ENCODE measurements around the gene SLC22A31.
A peak's percentile ranks its signal among the peaks of the same experiment; 100 is the strongest.

The SLC22A31 gene

DNA sequence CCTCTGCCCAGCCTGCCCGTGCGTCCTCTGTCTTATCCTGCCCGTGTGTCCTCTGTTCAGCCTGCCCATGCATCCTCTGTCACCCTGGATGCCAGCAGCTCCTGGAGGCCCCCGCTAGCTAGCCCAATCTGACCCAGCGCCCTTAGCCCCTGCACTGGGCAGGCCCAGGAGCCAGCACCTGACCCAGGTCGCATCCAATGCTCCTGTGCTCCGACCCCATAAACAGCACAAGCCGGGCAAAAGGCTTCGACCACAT is 15.7 kb downstream of the SLC22A31 start:
- no peaks in the 10 kb centered on the region for H3K9me3 Mint-ChIP-seq

DNA sequence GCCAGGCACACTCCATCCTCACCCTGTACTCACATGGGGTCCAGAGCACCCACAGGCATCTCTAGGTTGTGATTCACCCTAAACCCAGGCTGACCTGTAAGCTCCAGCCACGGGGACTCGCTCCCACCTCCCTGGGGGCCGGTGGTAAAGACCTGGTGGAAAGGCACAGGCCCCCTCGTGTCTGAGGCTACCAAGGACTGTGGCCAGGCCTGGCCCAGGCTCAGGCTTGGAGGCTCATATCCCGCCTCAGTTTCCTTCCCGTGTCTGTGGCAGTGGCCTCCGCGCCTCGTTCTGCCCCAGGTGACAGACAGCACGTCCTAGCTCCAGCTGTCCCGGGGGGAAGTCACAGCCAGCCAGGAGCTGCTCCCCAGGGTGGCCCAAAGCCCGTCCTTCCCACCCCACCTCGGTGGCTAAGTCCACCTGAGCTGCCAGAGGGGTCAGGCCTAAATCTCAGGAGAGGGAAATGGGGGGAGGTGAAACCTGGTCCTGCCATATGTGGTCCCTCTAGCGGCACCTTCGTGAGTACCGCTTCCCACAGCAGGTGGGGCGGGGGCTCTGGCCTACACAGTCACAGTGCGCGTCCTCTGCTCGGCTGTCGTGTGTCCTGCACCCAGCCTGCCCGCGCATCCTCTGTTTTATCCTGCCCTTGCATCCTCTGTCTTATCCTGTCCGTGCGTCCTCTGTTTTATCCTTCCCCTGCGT is 16.2 kb downstream of the SLC22A31 start:
- H3K27me3 Mint-ChIP-seq: peaks cover 28% of the 10 kb centered on the region
- no peak for DNase-seq
- no peak overlapping the region for H3K4me3 Mint-ChIP-seq
- H3K27ac Mint-ChIP-seq: peak overlapping the region; percentile 60
- H3K36me3 Mint-ChIP-seq: no peaks in the 10 kb centered on the region
- CTCF ChIA-PET: no interaction called here
- peaks cover 12% of the 10 kb centered on the region for H3K4me1 Mint-ChIP-seq
- H3K9me3 Mint-ChIP-seq: no peaks in the 10 kb centered on the region

More for the DNA sequence above, 15.7 kb downstream of the SLC22A31 start:
- Mint-ChIP-seq H3K27me3 (peaks cover 28% of the 10 kb centered on the region), H3K4me3 (no peak overlapping the region), H3K36me3 (no peaks in the 10 kb centered on the region), H3K4me1 (peaks cover 12% of the 10 kb centered on the region), H3K27ac (no peak overlapping the region)
- no peak for DNase-seq
- CTCF ChIA-PET: no interaction called here

DNA sequence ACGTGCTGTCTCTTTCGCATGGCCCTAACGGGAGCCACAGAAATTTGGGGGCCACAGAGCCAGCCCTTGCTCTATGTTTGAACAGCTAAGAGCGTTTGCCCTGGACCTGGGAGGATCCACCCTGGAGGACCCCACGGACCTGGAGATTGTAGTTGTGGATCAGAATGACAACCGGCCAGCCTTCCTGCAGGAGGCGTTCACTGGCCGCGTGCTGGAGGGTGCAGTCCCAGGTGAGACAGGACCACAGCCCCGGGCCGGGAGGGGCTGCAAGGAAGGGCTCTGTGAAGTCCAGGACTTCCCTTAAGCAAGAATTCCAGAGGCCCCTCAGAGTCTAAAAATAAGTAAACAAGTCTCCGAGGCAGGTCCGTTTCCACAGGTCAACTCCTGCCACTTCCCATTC is 16.9 kb downstream of the SLC22A31 start:
- no peaks in the 10 kb centered on the region for H3K9me3 Mint-ChIP-seq
- CTCF ChIA-PET: no interaction called here
- H3K36me3 Mint-ChIP-seq: no peaks in the 10 kb centered on the region
- peak overlapping the region; percentile 33 for H3K27ac Mint-ChIP-seq
- peaks cover 12% of the 10 kb centered on the region for H3K4me1 Mint-ChIP-seq
- H3K4me3 Mint-ChIP-seq: no peak overlapping the region
- peaks cover 28% of the 10 kb centered on the region for H3K27me3 Mint-ChIP-seq
- no peak for DNase-seq

DNA sequence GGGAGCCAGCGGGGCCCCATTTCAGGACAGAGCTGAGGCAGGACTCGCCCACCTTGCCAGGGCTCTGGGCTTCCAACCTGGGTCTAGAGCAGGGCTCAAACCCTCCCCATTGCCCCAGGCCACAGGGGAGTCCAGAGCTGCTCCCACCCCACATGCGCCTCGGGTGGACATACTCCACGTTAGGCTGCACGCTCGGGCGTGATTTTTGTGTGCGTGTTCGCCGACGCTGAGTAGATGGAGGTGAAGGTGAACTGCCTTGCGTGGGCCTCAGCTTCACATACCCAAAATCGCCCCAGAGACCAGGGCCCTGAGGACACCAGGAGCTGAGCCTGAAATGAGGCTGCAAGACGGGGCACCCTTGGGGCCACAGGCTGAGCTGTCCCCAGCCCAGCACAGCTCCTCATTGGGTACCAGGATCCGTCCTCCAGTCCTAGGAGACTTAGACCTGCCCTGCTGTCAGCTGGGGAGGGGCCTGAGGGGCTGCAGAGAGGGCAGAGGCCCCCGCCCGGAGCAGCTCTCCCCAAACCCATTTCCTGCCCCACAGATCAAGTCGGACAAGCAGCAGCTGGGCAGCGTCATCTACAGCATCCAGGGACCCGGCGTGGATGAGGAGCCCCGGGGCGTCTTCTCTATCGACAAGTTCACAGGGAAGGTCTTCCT is 20.6 kb downstream of the SLC22A31 start:
- Mint-ChIP-seq H3K36me3 (no peaks in the 10 kb centered on the region), H3K27ac (no peak overlapping the region), H3K4me3 (no peak overlapping the region), H3K9me3 (no peaks in the 10 kb centered on the region), H3K27me3 (peaks cover 16% of the 10 kb centered on the region), H3K4me1 (peaks cover 12% of the 10 kb centered on the region)
- CTCF ChIA-PET: no interaction called here
- no peak for DNase-seq

DNA sequence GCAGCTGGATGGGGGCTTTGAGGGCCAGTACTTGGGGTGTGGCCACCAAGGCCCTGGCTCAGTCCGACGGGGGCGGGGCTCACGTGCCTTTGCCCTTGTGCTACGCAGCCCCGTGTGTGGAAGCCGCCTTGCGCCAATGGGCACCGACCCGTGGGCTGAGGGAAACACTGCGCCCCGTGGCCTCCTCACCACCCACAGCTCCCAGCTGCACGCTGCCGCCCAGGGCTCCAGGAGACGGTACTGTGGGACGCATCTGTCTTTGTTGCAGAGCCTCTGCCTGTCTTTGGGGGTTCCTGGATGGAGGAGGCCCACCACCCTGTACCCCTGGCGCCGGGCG is 21.2 kb downstream of the SLC22A31 start:
- Mint-ChIP-seq H3K27me3 (peaks cover 14% of the 10 kb centered on the region), H3K36me3 (no peaks in the 10 kb centered on the region), H3K27ac (no peak overlapping the region), H3K9me3 (no peaks in the 10 kb centered on the region), H3K4me1 (peaks cover 12% of the 10 kb centered on the region), H3K4me3 (no peak overlapping the region)
- CTCF ChIA-PET: no interaction called here
- DNase-seq: no peak

DNA sequence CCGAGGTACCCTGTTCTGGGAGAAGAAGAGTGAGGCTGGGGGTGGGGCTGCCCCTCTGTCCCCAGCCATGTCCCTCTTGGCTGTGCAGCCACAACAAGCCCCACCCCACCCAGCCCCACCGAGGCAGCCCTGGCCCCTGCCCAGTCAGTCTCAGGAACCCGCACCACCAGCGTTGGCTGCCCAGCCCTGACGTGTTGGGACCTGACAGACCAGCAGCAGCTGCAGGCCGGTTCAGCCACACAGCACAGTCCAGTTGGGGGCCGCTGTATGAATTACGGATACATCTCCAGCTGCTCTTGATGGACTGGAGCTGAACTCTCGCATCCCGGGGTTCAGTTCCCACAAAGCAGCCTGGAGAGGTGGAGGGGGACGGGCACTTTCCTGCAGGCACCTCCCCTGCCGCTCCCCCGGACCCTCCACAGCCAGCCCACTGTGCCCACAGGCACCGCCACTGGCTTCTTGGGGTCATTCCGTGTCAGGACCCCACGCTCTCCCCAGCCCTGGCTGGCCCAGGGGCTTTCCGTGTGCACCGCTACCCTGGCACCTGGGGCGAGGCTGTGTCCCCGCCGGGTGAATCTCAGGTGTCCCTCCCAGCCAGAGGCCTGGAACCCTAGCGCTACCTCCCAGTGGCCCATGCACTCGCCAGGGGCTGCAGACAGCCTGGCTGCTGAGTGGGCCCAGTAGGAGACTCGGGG is 21.7 kb downstream of the SLC22A31 start:
- Mint-ChIP-seq H3K36me3 (no peaks in the 10 kb centered on the region), H3K4me3 (no peak overlapping the region), H3K9me3 (no peaks in the 10 kb centered on the region), H3K27ac (no peak overlapping the region), H3K4me1 (peaks cover 12% of the 10 kb centered on the region), H3K27me3 (peaks cover 15% of the 10 kb centered on the region)
- no peak for DNase-seq
- CTCF ChIA-PET: no interaction called here

DNA sequence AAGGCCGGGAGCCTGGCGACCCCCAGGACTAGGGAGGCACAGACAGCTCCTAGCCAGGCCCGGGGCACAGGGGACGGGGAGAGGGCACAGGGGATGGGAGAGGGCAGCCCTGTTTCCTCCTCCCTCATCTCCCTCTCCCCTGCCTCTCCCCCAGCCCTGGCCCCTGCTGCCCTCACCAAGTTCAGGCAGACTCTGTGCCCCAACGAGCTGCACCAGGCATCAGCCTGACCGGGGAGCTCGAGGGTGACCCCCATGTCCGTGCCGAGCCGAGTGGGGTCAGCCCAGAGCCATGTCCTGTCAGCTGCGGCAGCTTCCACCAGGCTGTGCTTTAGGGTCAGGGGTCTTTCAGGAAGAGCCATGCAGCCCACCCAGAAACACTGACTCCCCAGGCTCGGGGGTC is 22.8 kb downstream of the SLC22A31 start:
- DNase-seq: no peak
- CTCF ChIA-PET: no interaction called here
- no peaks in the 10 kb centered on the region for H3K36me3 Mint-ChIP-seq
- H3K4me3 Mint-ChIP-seq: no peak overlapping the region
- H3K27me3 Mint-ChIP-seq: peaks cover 18% of the 10 kb centered on the region
- H3K4me1 Mint-ChIP-seq: peaks cover 5% of the 10 kb centered on the region
- H3K9me3 Mint-ChIP-seq: no peaks in the 10 kb centered on the region
- H3K27ac Mint-ChIP-seq: no peak overlapping the region

DNA sequence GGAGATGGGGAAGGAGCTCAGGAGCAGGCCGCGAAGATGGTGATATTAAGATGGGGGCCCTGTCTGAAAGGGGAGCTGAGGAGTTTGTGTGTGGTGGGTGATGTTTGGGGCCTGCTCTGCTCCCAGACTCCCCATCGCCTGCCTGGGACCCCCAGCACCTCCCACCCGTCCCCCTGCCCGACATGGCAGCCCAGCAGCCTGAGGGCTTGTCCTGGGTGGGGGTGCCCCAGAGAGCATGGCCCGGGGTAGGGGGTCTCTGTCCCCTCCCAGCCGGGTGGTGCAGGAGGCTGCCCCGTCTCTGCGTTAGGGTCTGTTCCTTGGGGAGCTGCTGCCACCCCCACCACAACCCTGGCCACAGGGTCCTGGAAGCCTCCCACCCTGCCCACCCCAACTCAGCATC is 23.6 kb downstream of the SLC22A31 start:
- H3K36me3 Mint-ChIP-seq: no peaks in the 10 kb centered on the region
- CTCF ChIA-PET: no interaction called here
- H3K4me1 Mint-ChIP-seq: peaks cover 1% of the 10 kb centered on the region
- H3K27ac Mint-ChIP-seq: no peak overlapping the region
- DNase-seq: no peak
- H3K9me3 Mint-ChIP-seq: no peaks in the 10 kb centered on the region
- no peak overlapping the region for H3K4me3 Mint-ChIP-seq
- peaks cover 26% of the 10 kb centered on the region for H3K27me3 Mint-ChIP-seq

DNA sequence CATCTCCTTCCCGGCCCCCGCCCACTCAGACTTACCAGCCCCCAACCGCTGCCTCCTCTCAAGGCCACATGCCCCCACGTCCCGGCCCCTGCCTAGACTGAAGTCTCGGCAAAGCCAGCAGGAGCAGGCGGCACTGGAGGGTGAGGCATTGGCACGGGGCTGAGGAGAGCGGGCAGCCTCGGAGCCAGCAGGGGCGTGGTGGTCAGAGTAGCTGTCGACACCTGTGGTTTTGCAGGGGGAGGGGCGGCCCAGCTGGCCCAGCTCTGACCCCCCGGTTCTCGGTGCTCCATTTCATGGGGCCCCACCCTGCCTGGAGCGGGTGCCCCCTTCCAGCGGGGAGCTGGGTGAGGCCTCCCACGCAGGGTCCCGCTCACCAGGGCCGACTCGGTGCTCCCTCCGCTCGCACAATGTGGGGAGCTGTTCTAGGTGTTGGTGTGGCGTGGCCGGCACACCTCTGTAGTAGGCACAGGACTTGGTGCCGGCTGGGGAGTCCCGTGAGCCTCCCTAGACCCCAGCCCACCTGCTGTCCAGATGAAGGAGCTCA is 24.1 kb downstream of the SLC22A31 start:
- Mint-ChIP-seq H3K27ac (no peak overlapping the region), H3K4me3 (no peak overlapping the region), H3K9me3 (no peaks in the 10 kb centered on the region), H3K27me3 (peaks cover 30% of the 10 kb centered on the region), H3K4me1 (no peaks in the 10 kb centered on the region), H3K36me3 (no peaks in the 10 kb centered on the region)
- DNase-seq: no peak
- CTCF ChIA-PET: no interaction called here

DNA sequence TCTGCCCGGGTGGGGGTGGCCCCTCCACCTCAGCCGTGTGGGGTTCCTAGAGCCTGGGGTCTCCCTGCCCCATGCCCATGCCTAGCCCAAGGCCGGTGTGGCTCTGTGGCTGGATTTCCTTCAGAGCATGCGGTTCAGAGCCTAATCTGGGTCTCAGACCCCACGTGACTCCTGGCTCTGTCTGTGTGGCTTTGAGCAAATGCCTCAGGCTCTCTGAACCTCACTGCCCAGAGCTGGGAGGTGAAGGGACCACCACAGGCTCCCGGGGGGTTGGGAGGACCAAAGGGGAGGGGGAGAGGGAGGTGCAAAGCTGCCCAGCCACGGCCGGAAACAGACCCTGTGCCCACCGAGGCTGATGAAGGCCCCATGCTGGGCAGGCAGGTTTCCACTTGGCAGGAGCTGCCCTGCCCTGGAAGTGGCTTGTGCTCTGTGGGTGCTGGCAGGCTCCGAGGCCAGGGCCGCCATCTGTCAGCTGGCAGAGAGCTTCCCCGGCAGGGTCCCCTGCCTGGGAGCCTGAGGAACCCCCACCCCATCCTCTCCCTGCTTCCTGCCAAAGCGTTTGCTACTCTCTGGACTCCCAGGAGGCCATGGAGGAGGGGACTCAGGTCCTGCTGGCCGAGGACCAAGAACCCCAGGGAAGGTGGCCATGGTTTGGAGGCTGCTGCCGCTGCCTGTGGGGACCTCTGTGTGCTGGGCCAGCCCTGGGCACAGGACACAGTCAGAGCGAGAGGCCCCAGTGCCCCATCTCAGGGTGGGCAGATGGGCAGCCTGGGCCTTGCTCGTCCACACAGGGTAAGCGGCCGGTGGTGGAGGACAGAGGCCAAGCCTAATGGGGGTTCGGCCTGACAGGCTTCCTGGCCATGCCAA is 24.8 kb downstream of the SLC22A31 start:
- Mint-ChIP-seq H3K4me1 (peaks cover 5% of the 10 kb centered on the region), H3K4me3 (no peak overlapping the region), H3K9me3 (no peaks in the 10 kb centered on the region), H3K27me3 (peaks cover 37% of the 10 kb centered on the region), H3K36me3 (no peaks in the 10 kb centered on the region), H3K27ac (no peak overlapping the region)
- CTCF ChIA-PET: no interaction called here
- no peak for DNase-seq

DNA sequence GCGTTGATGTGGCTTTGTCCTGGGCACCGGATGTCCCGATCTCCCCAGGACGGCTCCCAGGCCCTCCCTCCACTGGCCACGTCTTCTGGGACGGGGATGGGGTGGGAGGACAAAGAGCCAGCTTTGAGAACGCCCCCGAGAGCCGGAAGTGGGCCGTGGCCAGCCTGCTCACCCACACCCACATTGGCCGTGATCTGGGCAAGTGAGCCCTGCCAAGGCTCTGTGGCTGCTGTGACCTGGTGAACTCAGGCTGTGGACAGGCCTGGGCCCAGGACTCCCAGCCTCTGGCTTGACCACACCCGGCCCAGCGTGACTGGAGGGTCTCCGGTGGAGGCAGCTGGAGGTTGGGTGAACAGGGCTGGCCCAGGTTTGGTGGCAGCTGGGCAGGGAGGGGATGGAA is 25.5 kb downstream of the SLC22A31 start:
- Mint-ChIP-seq H3K36me3 (no peaks in the 10 kb centered on the region), H3K27ac (no peak overlapping the region), H3K4me1 (peaks cover 8% of the 10 kb centered on the region), H3K27me3 (peaks cover 43% of the 10 kb centered on the region), H3K9me3 (no peaks in the 10 kb centered on the region), H3K4me3 (no peak overlapping the region)
- DNase-seq: no peak
- CTCF ChIA-PET: no interaction called here

DNA sequence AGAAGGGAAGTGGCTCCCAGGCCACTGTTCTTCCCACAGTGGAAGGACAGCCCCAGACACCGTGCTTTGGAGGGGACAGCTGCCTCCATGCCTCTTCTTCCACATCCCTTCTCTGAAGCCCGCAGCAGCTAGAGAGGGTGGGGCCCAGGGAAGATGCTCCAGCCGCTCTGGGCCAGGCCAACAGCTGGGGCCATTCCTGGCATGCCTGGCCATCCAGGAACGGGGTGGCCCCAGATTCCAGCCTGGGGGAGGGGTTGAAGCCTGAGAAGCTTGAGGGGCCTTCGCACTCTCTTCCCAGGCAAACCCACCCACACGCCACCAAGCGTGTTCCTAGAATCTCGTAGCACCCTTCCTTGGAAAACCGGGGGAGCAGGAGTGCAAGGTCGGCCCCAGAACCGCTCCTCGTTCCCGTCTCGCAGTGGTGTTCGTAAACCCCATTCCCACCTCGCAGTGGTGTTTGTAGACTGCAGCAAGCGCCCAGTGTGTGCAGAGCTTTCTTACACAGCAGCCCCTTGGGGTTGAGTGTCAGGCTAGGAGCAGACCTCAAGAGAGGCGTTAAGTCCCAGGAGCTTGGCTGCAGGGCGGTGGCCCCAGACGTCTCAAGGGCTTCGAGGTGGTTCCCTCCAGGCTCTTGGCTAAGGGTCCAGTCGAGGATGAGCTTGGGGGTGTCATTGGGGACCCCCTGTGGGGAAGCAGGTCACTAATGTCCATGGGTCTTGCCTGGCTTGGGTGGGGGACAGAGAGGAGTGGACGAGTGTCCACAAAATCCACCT is 26.1 kb downstream of the SLC22A31 start:
- CTCF ChIA-PET: no interaction called here
- H3K9me3 Mint-ChIP-seq: no peaks in the 10 kb centered on the region
- no peaks in the 10 kb centered on the region for H3K36me3 Mint-ChIP-seq
- H3K27me3 Mint-ChIP-seq: peaks cover 49% of the 10 kb centered on the region
- no peak overlapping the region for H3K4me3 Mint-ChIP-seq
- DNase-seq: no peak
- H3K27ac Mint-ChIP-seq: no peak overlapping the region
- H3K4me1 Mint-ChIP-seq: peaks cover 8% of the 10 kb centered on the region

DNA sequence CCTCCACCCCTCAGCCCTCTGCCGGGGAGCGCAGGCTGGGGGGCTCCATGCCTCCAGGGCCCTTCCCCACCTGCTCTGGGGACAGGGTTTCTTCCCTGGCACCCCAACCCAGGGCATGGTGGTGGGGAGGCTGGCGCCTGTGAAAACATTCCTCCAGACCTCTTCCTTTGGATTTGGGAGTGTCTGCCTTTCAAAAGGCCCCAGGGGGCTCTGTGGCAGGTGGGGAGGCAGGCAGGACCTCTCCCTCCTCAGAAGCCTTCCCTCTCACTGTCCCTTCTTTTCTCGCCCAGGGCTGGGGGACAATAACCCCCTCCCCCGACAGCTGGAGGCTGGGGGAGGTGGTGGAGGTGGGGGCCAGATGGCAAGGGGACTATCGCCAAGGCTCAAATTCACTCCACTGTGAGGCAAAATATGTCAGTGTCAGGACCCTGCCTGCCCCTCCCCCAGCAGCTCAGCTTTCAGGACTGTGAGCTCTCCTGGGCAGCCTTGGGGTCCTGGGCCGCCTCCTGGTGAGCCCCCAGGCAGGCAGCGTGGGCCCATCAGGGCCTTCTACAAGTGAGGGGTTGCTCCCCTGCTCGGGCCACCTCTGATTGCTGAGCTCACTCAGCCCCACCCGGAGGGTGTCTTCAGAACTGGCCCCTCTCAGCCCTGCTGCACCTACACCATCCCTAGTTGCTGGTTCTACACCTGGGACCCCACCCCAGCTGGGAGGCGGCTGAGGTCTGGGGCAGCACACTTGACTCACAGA is 27.0 kb downstream of the SLC22A31 start:
- no peaks in the 10 kb centered on the region for H3K9me3 Mint-ChIP-seq
- CTCF ChIA-PET: no interaction called here
- H3K4me1 Mint-ChIP-seq: peaks cover 8% of the 10 kb centered on the region
- no peak for DNase-seq
- peaks cover 58% of the 10 kb centered on the region for H3K27me3 Mint-ChIP-seq
- no peaks in the 10 kb centered on the region for H3K36me3 Mint-ChIP-seq
- H3K27ac Mint-ChIP-seq: no peak overlapping the region
- no peak overlapping the region for H3K4me3 Mint-ChIP-seq
